Measurements from ENCODE around the gene CDKAL1. TPM values are rescaled to one million over a fixed set of nuclear protein-coding genes. Genes with fewer than 3 reads are reported as not detected.

The CDKAL1 gene
- total RNA-seq, 1 experiment from 2014 or later, result 11.8 TPM

GRCh38 chr6:20674664-20675063 lies 140.4 kb downstream of the CDKAL1 start:
- POLR2A ChIA-PET, result interaction anchor here (0.9 kb wide), 1 partner anchor 9 kb away, joined by 4 read pairs; no protein-coding TSS in a partner anchor
- intact Hi-C loops (cut with micrococcal nuclease), result no loop called here
- TF ChIP-seq CTCF (IDR thresholded peaks at IDR 0.05; ENCODE audit: unreplicated experiment), result no peak
- no peaks in the 10 kb centered on the region for H3K27me3 Mint-ChIP-seq (ENCODE audit: insufficient read depth, unreplicated experiment)
- H3K4me3 Mint-ChIP-seq (ENCODE audit: unreplicated experiment), result no peak overlapping the region
- H3K9me3 Mint-ChIP-seq (ENCODE audit: unreplicated experiment), result no peaks in the 10 kb centered on the region
- H3K36me3 Mint-ChIP-seq (ENCODE audit: insufficient read depth, unreplicated experiment), result no peaks in the 10 kb centered on the region
- CTCF ChIA-PET, result no interaction called here
- H3K27ac Mint-ChIP-seq (ENCODE audit: low read depth, unreplicated experiment), result no peak overlapping the region
- no TSS peak for BruUV-seq (replicated peaks)
- no peak for DNase-seq (ENCODE audit: unreplicated experiment)
- H3K4me1 Mint-ChIP-seq (ENCODE audit: insufficient read depth, unreplicated experiment), result no peaks in the 10 kb centered on the region

GRCh38 chr6:20678831-20679352 lies 144.6 kb downstream of the CDKAL1 start:
- no peaks in the 10 kb centered on the region for H3K36me3 Mint-ChIP-seq (ENCODE audit: insufficient read depth, unreplicated experiment)
- H3K4me3 Mint-ChIP-seq (ENCODE audit: unreplicated experiment), result no peak overlapping the region
- H3K27ac Mint-ChIP-seq (ENCODE audit: low read depth, unreplicated experiment), result no peak overlapping the region
- no peaks in the 10 kb centered on the region for H3K4me1 Mint-ChIP-seq (ENCODE audit: insufficient read depth, unreplicated experiment)
- CTCF ChIA-PET, result interaction anchor here (0.6 kb wide), 1 partner anchor 128 kb away, joined by 3 read pairs; no protein-coding TSS in a partner anchor
- no peak for TF ChIP-seq CTCF (IDR thresholded peaks at IDR 0.05; ENCODE audit: unreplicated experiment)
- intact Hi-C loops (cut with micrococcal nuclease), result no loop called here
- H3K9me3 Mint-ChIP-seq (ENCODE audit: unreplicated experiment), result no peaks in the 10 kb centered on the region
- POLR2A ChIA-PET, result no interaction called here
- DNase-seq (ENCODE audit: unreplicated experiment), result no peak
- no TSS peak for BruUV-seq (replicated peaks)
- no peaks in the 10 kb centered on the region for H3K27me3 Mint-ChIP-seq (ENCODE audit: insufficient read depth, unreplicated experiment)

GRCh38 chr6:20680697-20681165 lies 146.5 kb downstream of the CDKAL1 start:
- DNase-seq (ENCODE audit: unreplicated experiment), result no peak
- Mint-ChIP-seq H3K36me3 (ENCODE audit: insufficient read depth, unreplicated experiment) (peaks cover 6% of the 10 kb centered on the region), H3K4me1 (ENCODE audit: insufficient read depth, unreplicated experiment) (no peaks in the 10 kb centered on the region), H3K27ac (ENCODE audit: low read depth, unreplicated experiment) (no peak overlapping the region), H3K4me3 (ENCODE audit: unreplicated experiment) (no peak overlapping the region), H3K27me3 (ENCODE audit: insufficient read depth, unreplicated experiment) (no peaks in the 10 kb centered on the region), H3K9me3 (ENCODE audit: unreplicated experiment) (no peaks in the 10 kb centered on the region)
- TF ChIP-seq CTCF (IDR thresholded peaks at IDR 0.05; ENCODE audit: unreplicated experiment), result no peak
- ChIA-PET POLR2A (interaction anchor here (1.3 kb wide), 2 partner anchors 15 to 19 kb away, joined by 3 read pairs; no protein-coding TSS in a partner anchor), CTCF (no interaction called here)
- no TSS peak for BruUV-seq (replicated peaks)
- intact Hi-C loops (cut with micrococcal nuclease), result no loop called here

GRCh38 chr6:20681243-20681684 lies 147.0 kb downstream of the CDKAL1 start:
- intact Hi-C loops (cut with micrococcal nuclease), result no loop called here

More at GRCh38 chr6:20681243-20681684, 147.0 kb downstream of the CDKAL1 start:
- no peaks in the 10 kb centered on the region for H3K27me3 Mint-ChIP-seq (ENCODE audit: insufficient read depth, unreplicated experiment)
- no peaks in the 10 kb centered on the region for H3K4me1 Mint-ChIP-seq (ENCODE audit: insufficient read depth, unreplicated experiment)
- CTCF ChIA-PET, result no interaction called here
- H3K4me3 Mint-ChIP-seq (ENCODE audit: unreplicated experiment), result no peak overlapping the region
- BruUV-seq (replicated peaks), result no TSS peak
- no peak overlapping the region for H3K27ac Mint-ChIP-seq (ENCODE audit: low read depth, unreplicated experiment)
- H3K9me3 Mint-ChIP-seq (ENCODE audit: unreplicated experiment), result no peaks in the 10 kb centered on the region
- POLR2A ChIA-PET, result interaction anchor here (1.3 kb wide), 2 partner anchors 15 to 19 kb away, joined by 3 read pairs; no protein-coding TSS in a partner anchor
- no peak for TF ChIP-seq CTCF (IDR thresholded peaks at IDR 0.05; ENCODE audit: unreplicated experiment)
- no peak for DNase-seq (ENCODE audit: unreplicated experiment)
- H3K36me3 Mint-ChIP-seq (ENCODE audit: insufficient read depth, unreplicated experiment), result peaks cover 6% of the 10 kb centered on the region
